C4-2B (cell line): ENCODE results near the gene ERCC1.
A peak's percentile ranks its signal among the peaks of the same experiment; 100 is the strongest.
"Not testable (repeated sequence)": the region's sequence is repeated elsewhere in the genome, so short reads cannot be mapped to it uniquely, and the experiment has no call there.

Experiments
- H3K27ac ChIP-seq: fragments of 450-650 bp; 2 replicates; pipeline ENCODE4 v1.5.1; 2017
- CTCF ChIP-seq: fragments of 450-650 bp; conservative IDR thresholded peaks from 2 replicates; pipeline ENCODE4 v1.5.1; 2017; ENCODE audit warnings: mild to moderate bottlenecking
- ZFX ChIP-seq: fragments of 450-650 bp; IDR thresholded peaks from 2 replicates; pipeline ENCODE4 v1.6.1; 2017

The ERCC1 gene

DNA sequence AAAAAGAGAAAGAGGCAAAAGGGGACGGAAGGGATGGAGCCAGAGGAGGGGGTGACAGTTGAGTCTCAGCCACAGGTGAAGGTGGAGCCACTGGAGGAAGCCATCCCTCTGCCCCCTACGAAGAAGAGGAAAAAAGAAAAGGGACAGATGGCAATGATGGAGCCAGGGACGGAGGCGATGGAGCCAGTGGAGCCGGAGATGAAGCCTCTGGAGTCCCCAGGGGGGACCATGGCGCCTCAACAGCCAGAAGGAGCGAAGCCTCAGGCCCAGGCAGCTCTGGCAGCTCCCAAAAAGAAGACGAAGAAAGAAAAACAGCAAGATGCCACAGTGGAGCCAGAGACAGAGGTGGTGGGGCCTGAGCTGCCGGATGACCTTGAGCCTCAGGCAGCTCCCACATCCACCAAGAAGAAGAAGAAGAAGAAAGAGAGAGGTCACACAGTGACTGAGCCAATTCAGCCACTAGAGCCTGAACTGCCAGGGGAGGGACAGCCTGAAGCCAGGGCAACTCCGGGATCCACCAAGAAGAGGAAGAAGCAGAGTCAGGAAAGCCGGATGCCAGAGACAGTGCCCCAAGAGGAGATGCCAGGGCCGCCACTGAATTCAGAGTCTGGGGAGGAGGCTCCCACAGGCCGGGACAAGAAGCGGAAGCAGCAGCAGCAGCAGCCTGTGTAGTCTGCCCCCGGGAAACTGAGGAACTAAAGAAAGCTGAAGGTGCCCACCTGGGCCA, 14.7 kb downstream of the ERCC1 start:
- TF ChIP-seq ZFX (no peak), CTCF (no peak)
- no peak overlapping the region for H3K27ac ChIP-seq

- TF ChIP-seq ZFX = no peak
- TF ChIP-seq CTCF = no peak
- no peak overlapping the region for H3K27ac ChIP-seq
These were observed 15.6 kb downstream of the ERCC1 start for GRCh38 chr19:45408121-45408520.

GRCh38 chr19:45407585-45407984, 16.1 kb downstream of the ERCC1 start:
- not testable (repeated sequence) for H3K27ac ChIP-seq

- TF ChIP-seq ZFX = no peak
- TF ChIP-seq CTCF = no peak
- peak overlapping the region; percentile 87 for H3K27ac ChIP-seq
These were observed 16.7 kb downstream of the ERCC1 start for GRCh38 chr19:45407091-45407375.

DNA sequence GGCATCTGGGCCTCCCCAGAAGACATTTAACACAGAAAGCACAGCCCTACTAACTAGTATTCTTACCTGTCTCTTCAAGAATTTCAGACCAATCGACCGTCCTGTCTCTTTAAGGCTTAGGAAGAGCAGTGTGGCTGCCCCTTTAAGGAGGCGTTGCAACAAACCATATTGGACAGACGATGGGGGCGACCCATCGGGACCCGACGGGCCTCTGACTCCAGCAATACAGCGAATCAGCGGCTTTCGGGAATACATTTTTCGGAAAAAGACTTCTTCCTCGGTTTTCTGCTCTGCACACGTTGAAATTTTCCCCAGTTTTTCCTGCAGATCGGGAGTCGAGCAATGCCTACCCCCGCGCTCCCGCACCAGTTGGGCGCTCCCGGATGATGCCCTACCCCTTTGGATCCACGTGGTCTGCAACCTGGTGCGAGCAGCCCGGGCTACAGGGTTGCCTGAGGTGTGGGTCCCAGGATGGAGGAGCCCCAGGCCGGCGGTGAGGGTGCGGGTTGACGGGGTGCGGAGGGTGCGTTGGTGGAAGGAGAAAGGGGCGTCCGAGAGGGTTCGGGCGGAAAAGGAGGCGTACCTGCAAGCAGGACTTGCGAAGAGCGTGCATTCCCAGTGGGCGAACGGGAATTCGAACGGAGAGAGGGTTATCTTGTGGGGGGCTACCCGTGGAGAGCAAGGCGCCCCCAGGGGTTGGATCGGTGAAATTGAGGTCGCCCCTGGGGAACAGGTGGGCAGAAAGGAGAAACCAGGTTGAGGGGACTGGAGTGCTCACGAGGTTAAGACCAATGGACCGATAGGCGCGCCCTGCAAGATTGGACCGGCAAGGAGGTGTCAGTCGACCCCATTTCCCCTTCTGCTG, 17.3 kb downstream of the ERCC1 start, which contains the start of gene POLR1G:
TSS of gene POLR1G (plus strand) at position 419 of the 865 bp plus-strand sequence. CDS start at position 472, 53 bp downstream.
- H3K27ac ChIP-seq = peak within 1 kb of the TSS; percentile 87
- TF ChIP-seq CTCF = no peak
- TF ChIP-seq ZFX = no peak

- H3K27ac ChIP-seq = peak overlapping the region; percentile 87
- no peak for TF ChIP-seq ZFX
- TF ChIP-seq CTCF = no peak
These were observed 18.1 kb downstream of the ERCC1 start for GRCh38 chr19:45405435-45406225.

- H3K27ac ChIP-seq = peak within 1 kb of the TSS; percentile 87
These were observed 18.9 kb downstream of the ERCC1 start, which contains the start of gene PPP1R13L for GRCh38 chr19:45404557-45405434. Gene PPP1R13L, minus strand, starts transcription at chr19:45405069. Its CDS starts 6,751 bp downstream, at chr19:45398318.

More at GRCh38 chr19:45404557-45405434, 18.9 kb downstream of the ERCC1 start, which contains the start of gene PPP1R13L:
- TF ChIP-seq CTCF = no peak
- TF ChIP-seq ZFX = no peak
